ENCODE results near the gene FUS. TPM values are rescaled to one million over a fixed set of nuclear protein-coding genes. Genes with fewer than 3 reads are reported as not detected.

FUS gene
- total and polyA plus RNA-seq, 10 donors = 119 to 694 (median 337) TPM

GRCh38 chr16:31200821-31201568 lies 21.1 kb downstream of the FUS start:
- intact Hi-C loops (cut with DNase I; ENCODE audit: low total_unique reads) = no loop called here
- peaks cover 0 to 48% (median 9%) of the 10 kb centered on the region in 6 donors for H3K36me3 ChIP-seq

DNA sequence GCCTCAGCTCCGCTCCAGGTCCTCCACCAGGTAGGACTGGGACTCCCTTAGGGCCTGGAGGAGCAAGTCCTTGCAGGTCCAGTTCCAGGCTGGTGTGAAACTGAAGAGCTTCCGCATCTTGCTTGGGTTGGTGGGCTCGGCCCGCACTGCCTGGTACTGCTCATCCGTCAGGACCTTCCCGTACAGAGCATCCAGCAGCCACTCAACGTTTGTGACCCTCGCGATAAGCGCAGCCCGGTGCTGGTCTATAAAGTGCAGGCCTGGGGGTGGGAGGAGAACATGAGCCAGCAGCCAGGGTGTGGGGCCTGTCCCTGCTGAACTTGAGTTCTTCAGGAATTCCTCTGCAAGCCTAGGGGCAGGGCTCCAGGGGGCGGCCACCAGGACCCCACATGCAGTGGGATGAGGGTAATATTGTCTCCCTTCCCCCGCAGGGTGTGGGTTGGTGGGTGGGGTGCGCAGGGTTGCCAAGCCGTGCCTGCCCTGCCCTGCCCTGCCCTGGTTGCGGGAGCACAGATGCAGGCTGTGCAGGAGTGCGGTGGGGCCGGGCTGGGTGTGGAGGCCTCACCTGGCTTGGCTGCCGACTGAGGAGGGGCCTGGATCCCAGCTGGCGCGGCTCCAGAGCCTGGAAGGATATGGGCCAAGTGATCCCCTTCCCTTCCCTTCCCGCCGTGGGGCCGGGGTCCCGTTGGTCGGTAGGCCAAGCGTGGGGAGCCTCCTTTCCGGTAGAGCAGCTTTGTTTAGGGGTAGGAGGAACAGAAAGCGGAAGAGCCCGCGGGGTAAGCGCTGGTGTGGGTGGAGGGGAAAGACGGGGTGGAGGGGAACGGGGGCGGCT lies 21.9 kb downstream of the FUS start:
- Histone ChIP-seq H3K4me3 (peak overlapping the region; percentile 76 to 97 (median 92)), H3K36me3 (peaks cover 0 to 40% (median 3%) of the 10 kb centered on the region in 6 donors), H3K27ac (peak overlapping the region; percentile 72 to 96 (median 88)), H3K9me3 (no peaks in the 10 kb centered on the region), H3K4me1 (peaks cover 20 to 83% (median 51%) of the 10 kb centered on the region in 6 donors), H3K27me3 (replicated peaks in 1 of 7) (no peaks in the 10 kb centered on the region)
- TF ChIP-seq, protein P1, sequence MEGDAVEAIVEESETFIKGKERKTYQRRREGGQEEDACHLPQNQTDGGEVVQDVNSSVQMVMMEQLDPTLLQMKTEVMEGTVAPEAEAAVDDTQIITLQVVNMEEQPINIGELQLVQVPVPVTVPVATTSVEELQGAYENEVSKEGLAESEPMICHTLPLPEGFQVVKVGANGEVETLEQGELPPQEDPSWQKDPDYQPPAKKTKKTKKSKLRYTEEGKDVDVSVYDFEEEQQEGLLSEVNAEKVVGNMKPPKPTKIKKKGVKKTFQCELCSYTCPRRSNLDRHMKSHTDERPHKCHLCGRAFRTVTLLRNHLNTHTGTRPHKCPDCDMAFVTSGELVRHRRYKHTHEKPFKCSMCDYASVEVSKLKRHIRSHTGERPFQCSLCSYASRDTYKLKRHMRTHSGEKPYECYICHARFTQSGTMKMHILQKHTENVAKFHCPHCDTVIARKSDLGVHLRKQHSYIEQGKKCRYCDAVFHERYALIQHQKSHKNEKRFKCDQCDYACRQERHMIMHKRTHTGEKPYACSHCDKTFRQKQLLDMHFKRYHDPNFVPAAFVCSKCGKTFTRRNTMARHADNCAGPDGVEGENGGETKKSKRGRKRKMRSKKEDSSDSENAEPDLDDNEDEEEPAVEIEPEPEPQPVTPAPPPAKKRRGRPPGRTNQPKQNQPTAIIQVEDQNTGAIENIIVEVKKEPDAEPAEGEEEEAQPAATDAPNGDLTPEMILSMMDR (IDR thresholded peaks at IDR 0.05 in 8 of 11, conservative IDR thresholded peaks at IDR 0.05 in 3 of 11) = no peak
- TF ChIP-seq POLR2A (IDR thresholded peaks at IDR 0.05) (no peak), POLR2AphosphoS5 (IDR thresholded peaks at IDR 0.05) (peak; percentile 7 to 79 (median 46))
- intact Hi-C loops (cut with DNase I; ENCODE audit: low total_unique reads) = no loop called here
- WGBS, 5 donors = 12 to 19% (median 14%) methylated on average over 16 to 35 of the region's 35 CpGs
- DNase-seq = peak; percentile 90

More at GRCh38 chr16:31200821-31201568, 21.1 kb downstream of the FUS start:
- peak; percentile 74 for DNase-seq
- WGBS, 5 donors = 50 to 55% (median 53%) methylated on average over 8 of the region's 8 CpGs
- peak overlapping the region; percentile 76 to 97 (median 92) for H3K4me3 ChIP-seq
- no peaks in the 10 kb centered on the region for H3K9me3 ChIP-seq
- H3K27me3 ChIP-seq (replicated peaks in 1 of 7) = no peaks in the 10 kb centered on the region
- H3K4me1 ChIP-seq = peaks cover 20 to 86% (median 53%) of the 10 kb centered on the region in 6 donors
- TF ChIP-seq, protein P1 (IDR thresholded peaks at IDR 0.05 in 8 of 11, conservative IDR thresholded peaks at IDR 0.05 in 3 of 11) = peak in 1 of 11 experiments; percentile 27
- TF ChIP-seq POLR2AphosphoS5 (IDR thresholded peaks at IDR 0.05) = no peak
- TF ChIP-seq POLR2A (IDR thresholded peaks at IDR 0.05) = no peak
- peak overlapping the region; percentile 72 to 96 (median 88) for H3K27ac ChIP-seq

DNA sequence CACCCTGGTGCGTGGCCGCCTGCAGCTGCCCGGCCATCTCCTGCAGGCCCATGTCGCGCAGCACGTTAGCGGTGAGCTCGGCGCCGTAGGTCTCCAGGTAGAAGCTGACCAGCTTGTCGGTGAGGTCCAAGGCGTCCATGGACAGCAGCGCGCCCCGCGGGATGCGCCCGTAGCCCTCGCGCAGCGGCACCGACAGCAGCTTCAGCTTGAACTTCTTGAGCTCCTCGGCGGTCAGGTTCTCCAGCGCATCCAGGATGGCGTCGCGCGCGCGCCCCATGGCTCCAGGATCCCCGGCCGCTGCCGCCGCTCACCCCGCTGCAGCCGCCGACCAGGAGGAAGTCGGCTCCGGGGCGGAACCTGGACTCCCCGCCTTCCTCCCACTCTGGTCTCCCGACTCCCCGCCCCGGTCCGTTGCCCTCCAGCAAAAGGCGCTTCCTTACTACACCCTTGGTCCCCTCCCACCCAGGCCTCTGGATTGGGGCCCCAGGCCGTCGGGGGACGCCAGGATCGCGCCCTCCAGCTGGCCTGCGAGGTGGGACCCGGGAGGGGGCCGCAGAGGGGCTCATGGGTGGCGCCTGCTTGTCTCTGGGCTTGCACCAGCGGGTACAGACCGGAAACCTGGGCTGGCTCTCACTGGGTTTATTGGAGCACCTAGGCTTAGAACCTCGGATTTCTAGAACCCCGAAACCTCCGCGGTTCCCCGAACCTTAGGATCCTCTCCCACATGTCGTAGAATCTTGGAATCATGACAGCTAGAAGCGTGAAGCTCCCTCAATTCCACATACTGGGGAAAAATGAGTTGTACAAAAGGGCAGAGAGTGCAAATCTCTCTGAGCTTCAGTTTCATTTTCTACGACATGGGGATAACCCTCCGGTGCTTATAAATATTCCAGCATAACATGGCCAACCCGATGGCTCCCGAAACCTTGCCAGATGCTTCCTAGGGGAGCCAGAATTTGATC lies 22.8 kb downstream of the FUS start, which contains the start of gene PYCARD:
Gene PYCARD (minus strand): TSS at position 347 of the 962 bp plus-strand sequence. CDS start 70 bp downstream, at position 277.
- intact Hi-C loops (cut with DNase I; ENCODE audit: low total_unique reads) = no loop called here
- DNase-seq = peak; percentile 93
- H3K4me3 ChIP-seq = peak within 1 kb of the TSS; percentile 76 to 97 (median 92)
- no peaks in the 10 kb centered on the region for H3K9me3 ChIP-seq
- H3K4me1 ChIP-seq = peaks cover 20 to 80% (median 51%) of the 10 kb centered on the region in 6 donors
- H3K36me3 ChIP-seq = peaks cover 0 to 31% (median 0%) of the 10 kb centered on the region in 6 donors
- H3K27me3 ChIP-seq (replicated peaks in 1 of 7) = no peaks in the 10 kb centered on the region
- peak within 1 kb of the TSS; percentile 72 to 96 (median 88) for H3K27ac ChIP-seq
- WGBS, 5 donors = 3 to 7% (median 4%) methylated on average over 19 to 69 of the region's 69 CpGs
- TF ChIP-seq POLR2A (IDR thresholded peaks at IDR 0.05) = no peak
- TF ChIP-seq, protein P1 (IDR thresholded peaks at IDR 0.05 in 8 of 11, conservative IDR thresholded peaks at IDR 0.05 in 3 of 11) = no peak
- peak in 2 of 3 donors; percentile 74 to 80 for TF ChIP-seq POLR2AphosphoS5 (IDR thresholded peaks at IDR 0.05)
